ENCODE results near the gene ADGRB2.

DNA sequence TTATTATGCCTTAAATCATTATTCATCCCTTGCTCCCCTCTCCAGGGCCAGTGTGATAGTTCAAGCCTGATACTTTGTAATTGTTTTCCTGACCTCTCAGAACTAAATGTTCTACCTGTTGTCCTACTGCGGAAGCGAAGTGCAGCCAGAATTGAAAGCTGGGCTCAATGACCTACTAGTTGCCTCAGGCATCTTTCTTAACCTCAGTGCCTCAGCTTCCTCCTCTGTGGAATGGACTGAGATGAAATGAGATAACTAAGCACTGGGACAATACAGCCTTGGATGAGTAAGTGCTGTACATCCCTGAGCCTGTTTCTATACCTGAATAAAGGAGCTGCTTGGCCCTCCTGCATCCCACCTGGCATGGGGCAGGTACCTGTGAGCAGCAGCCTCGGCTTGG, 86.7 kb downstream of the ADGRB2 start:
- TF ChIP-seq, protein P1, sequence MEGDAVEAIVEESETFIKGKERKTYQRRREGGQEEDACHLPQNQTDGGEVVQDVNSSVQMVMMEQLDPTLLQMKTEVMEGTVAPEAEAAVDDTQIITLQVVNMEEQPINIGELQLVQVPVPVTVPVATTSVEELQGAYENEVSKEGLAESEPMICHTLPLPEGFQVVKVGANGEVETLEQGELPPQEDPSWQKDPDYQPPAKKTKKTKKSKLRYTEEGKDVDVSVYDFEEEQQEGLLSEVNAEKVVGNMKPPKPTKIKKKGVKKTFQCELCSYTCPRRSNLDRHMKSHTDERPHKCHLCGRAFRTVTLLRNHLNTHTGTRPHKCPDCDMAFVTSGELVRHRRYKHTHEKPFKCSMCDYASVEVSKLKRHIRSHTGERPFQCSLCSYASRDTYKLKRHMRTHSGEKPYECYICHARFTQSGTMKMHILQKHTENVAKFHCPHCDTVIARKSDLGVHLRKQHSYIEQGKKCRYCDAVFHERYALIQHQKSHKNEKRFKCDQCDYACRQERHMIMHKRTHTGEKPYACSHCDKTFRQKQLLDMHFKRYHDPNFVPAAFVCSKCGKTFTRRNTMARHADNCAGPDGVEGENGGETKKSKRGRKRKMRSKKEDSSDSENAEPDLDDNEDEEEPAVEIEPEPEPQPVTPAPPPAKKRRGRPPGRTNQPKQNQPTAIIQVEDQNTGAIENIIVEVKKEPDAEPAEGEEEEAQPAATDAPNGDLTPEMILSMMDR (IDR thresholded peaks at IDR 0.05): no peak
- TF ChIP-seq SIN3A (IDR thresholded peaks at IDR 0.05; ENCODE audit: borderline replicate concordance, insufficient read depth, low read depth, low read length): no peak
- no peak for TF ChIP-seq TCF7L2 (IDR thresholded peaks at IDR 0.05; ENCODE audit: low read depth, low read length)
- no peak for TF ChIP-seq POLR2AphosphoS5 (IDR thresholded peaks at IDR 0.05; ENCODE audit: low read depth, low read length)
- TF ChIP-seq, protein P2, sequence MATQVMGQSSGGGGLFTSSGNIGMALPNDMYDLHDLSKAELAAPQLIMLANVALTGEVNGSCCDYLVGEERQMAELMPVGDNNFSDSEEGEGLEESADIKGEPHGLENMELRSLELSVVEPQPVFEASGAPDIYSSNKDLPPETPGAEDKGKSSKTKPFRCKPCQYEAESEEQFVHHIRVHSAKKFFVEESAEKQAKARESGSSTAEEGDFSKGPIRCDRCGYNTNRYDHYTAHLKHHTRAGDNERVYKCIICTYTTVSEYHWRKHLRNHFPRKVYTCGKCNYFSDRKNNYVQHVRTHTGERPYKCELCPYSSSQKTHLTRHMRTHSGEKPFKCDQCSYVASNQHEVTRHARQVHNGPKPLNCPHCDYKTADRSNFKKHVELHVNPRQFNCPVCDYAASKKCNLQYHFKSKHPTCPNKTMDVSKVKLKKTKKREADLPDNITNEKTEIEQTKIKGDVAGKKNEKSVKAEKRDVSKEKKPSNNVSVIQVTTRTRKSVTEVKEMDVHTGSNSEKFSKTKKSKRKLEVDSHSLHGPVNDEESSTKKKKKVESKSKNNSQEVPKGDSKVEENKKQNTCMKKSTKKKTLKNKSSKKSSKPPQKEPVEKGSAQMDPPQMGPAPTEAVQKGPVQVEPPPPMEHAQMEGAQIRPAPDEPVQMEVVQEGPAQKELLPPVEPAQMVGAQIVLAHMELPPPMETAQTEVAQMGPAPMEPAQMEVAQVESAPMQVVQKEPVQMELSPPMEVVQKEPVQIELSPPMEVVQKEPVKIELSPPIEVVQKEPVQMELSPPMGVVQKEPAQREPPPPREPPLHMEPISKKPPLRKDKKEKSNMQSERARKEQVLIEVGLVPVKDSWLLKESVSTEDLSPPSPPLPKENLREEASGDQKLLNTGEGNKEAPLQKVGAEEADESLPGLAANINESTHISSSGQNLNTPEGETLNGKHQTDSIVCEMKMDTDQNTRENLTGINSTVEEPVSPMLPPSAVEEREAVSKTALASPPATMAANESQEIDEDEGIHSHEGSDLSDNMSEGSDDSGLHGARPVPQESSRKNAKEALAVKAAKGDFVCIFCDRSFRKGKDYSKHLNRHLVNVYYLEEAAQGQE (IDR thresholded peaks at IDR 0.05; ENCODE audit: insufficient read depth in 1 of 2, low read depth in 2 of 2, low read length in 1 of 2): no peak
